ENCODE results near the gene CD180.

Gene CD180

DNA sequence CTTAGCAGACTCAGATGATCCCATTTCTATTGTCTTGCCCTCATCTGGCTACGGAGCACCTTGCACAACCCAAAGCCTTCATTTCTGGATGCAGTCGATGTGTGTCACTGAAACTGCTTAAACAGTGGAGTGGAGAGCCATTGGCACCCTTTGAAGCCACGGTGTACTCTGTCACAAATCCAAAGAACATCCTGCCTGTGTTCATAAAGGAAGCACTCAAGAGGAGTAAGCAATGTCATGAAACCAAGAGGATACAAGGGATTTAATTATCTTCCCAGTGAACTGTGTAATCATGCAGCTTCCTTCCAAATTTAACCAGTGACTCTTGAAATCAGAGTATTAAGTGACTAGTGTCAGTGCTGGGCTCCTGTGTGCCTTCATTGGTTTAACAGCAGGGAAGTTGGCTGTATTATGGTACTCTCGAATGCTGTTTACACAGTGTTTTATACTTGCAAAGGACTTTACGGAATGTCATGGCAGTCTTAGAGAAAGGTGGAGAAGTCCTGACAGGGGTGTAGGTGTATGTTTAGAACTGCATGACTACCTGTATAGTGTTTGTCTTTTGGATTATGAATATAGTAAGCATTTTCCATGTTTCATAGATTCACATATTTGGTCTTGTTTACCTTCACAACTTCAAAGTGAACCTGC, 41.9 kb downstream of the CD180 start:
- H3K36me3 Mint-ChIP-seq (ENCODE audit: low read depth), result no peaks in the 10 kb centered on the region
- no peak overlapping the region for H3K4me3 Mint-ChIP-seq
- H3K27ac Mint-ChIP-seq, result no peak overlapping the region
- H3K27me3 Mint-ChIP-seq, result no peaks in the 10 kb centered on the region
- H3K4me1 Mint-ChIP-seq (ENCODE audit: low read depth), result peaks cover 15% of the 10 kb centered on the region
- intact Hi-C loops (cut with micrococcal nuclease), result loop anchor here (5.0 kb wide), 1 partner anchor 342 kb away; no protein-coding TSS in a partner anchor
- H3K9me3 Mint-ChIP-seq, result no peaks in the 10 kb centered on the region

DNA sequence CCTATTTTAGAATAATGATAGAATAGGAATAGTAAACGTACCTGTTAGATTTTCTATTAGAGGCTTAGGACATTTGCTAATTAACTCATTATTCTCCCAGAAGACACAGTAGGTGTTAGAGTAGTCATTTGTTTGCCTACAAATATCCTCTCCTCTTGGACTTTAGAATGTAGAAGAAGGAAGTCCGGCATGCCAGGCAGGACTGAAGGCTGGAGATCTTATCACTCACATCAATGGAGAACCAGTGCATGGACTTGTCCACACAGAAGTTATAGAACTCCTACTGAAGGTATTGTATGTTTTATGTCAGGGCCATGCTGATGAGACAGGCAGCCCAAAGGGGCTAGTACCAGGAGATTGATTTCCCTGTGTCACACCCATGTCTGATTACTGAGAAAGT, 43.3 kb downstream of the CD180 start:
- H3K27ac Mint-ChIP-seq, result no peak overlapping the region
- H3K4me3 Mint-ChIP-seq, result no peak overlapping the region
- intact Hi-C loops (cut with micrococcal nuclease), result loop anchor here (5.0 kb wide), 1 partner anchor 341 kb away; no protein-coding TSS in a partner anchor
- H3K4me1 Mint-ChIP-seq (ENCODE audit: low read depth), result peaks cover 6% of the 10 kb centered on the region
- H3K27me3 Mint-ChIP-seq, result no peaks in the 10 kb centered on the region
- no peaks in the 10 kb centered on the region for H3K9me3 Mint-ChIP-seq
- no peaks in the 10 kb centered on the region for H3K36me3 Mint-ChIP-seq (ENCODE audit: low read depth)

DNA sequence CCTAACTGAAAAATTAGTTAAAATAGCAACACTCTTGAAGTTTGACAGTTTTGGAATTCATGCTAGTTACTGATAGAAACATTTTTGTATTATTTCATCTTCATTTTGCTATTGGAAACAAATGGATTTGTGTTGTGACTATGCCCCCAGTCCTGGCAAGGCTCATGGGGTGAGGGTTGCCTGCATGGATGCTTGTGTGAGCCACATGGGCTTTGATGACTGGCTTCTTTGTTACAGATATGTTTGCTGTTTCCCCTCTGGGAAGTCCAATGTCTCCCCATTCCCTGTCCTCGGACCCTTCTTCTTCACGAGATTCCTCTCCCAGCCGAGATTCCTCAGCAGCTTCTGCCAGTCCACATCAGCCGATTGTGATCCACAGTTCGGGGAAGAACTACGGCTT, 44.2 kb downstream of the CD180 start:
- Mint-ChIP-seq H3K4me1 (ENCODE audit: low read depth) (peaks cover 5% of the 10 kb centered on the region), H3K4me3 (no peak overlapping the region), H3K36me3 (ENCODE audit: low read depth) (no peaks in the 10 kb centered on the region), H3K27ac (no peak overlapping the region), H3K9me3 (no peaks in the 10 kb centered on the region), H3K27me3 (no peaks in the 10 kb centered on the region)
- intact Hi-C loops (cut with micrococcal nuclease), result loop anchor here (5.0 kb wide), 1 partner anchor 340 kb away; no protein-coding TSS in a partner anchor

DNA sequence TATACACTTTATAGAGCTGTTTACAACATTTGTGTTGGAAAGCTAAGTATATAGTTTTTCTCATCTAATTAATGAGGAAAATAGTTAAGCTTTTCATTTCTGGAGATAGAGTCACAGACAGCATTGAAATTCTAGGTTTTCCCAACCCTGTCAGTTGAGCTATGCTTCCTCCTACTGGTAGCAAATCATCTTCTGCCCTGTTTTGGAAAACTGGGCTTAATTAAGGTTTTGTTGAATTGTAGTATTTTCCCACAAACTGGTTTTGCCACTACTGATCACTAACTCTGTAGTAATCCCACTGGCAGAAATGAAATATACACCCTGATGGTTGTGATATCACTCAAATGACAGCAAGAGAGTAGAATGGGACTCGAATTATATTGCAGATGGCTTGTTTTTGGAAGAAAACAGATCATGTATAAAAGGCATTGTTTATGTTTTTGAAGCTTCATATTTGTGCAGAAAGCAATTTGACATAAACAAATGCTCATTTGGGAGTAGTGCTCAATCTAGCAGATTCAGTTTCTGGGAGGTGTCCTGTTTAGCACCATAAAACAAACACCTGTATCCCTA, 46.6 kb downstream of the CD180 start:
- intact Hi-C loops (cut with micrococcal nuclease), result loop anchor here (5.0 kb wide), 1 partner anchor 338 kb away; no protein-coding TSS in a partner anchor
- no peaks in the 10 kb centered on the region for H3K9me3 Mint-ChIP-seq
- H3K4me3 Mint-ChIP-seq, result no peak overlapping the region
- H3K4me1 Mint-ChIP-seq (ENCODE audit: low read depth), result no peaks in the 10 kb centered on the region
- no peaks in the 10 kb centered on the region for H3K27me3 Mint-ChIP-seq
- no peak overlapping the region for H3K27ac Mint-ChIP-seq
- H3K36me3 Mint-ChIP-seq (ENCODE audit: low read depth), result no peaks in the 10 kb centered on the region

DNA sequence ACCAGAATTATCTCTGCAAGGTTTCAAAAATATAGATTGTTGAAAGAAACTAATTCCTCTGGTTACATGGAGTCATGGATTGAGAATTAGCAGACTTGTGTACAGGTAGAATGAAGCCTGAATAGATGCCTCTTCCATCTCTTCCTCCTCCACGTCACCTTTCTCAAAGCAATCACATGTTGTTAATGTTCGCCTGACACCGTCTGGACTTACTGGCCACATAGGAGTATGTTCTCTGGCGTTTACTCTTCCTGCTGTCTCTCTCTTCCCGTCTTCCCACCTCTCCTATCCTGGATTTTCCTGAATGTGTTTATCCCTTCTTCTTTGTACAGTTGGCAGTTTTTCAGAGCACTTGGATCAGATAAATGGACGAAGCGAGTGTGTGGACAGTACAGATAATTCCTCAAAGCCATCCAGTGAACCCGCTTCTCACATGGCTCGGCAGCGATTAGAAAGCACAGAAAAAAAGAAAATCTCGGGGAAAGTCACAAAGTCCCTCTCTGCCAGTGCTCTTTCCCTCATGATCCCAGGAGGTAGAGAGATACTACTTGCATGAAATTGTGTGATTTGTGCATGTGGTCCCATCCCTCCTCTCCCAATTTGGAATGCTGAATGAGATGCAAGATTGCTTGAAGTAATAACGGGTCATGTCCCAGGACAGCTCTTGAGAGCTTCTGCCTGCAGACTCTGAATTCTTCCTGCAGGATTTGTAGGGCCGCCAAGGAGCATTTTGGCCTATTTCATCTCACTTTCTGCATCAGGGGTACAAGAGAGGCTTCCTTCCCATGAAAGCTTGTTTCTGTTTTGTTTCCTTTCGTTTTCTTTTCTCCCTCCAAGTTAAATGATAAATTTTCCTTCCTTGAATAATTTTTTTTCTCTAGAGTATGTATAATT, 47.3 kb downstream of the CD180 start:
- H3K27me3 Mint-ChIP-seq, result no peaks in the 10 kb centered on the region
- intact Hi-C loops (cut with micrococcal nuclease), result no loop called here
- no peak overlapping the region for H3K27ac Mint-ChIP-seq
- H3K36me3 Mint-ChIP-seq (ENCODE audit: low read depth), result no peaks in the 10 kb centered on the region
- no peaks in the 10 kb centered on the region for H3K9me3 Mint-ChIP-seq
- no peaks in the 10 kb centered on the region for H3K4me1 Mint-ChIP-seq (ENCODE audit: low read depth)
- H3K4me3 Mint-ChIP-seq, result no peak overlapping the region

DNA sequence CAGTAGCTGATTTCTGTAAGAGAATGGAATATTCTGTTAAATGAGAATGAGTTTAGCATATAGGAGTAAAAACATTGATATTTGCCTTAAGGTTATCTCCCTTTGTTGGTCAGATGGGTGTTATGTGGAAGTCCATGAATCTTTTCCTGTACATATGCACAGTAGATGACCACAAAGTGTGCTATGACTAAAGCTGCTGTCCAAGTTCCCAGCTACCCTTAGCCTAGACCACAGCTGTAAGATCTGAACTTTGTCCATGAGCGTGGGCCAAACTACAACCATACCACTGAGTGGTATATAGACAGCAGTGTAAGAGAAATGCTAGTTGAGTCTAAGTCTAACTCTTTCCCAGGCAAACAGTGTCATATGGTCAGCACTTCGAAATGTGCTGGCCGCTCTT, 48.8 kb downstream of the CD180 start:
- H3K27me3 Mint-ChIP-seq, result no peaks in the 10 kb centered on the region
- no peaks in the 10 kb centered on the region for H3K4me1 Mint-ChIP-seq (ENCODE audit: low read depth)
- no peak overlapping the region for H3K4me3 Mint-ChIP-seq
- no peaks in the 10 kb centered on the region for H3K9me3 Mint-ChIP-seq
- intact Hi-C loops (cut with micrococcal nuclease), result loop anchor here (2.0 kb wide), 1 partner anchor 159 kb away; no protein-coding TSS in a partner anchor
- no peak overlapping the region for H3K27ac Mint-ChIP-seq
- H3K36me3 Mint-ChIP-seq (ENCODE audit: low read depth), result no peaks in the 10 kb centered on the region

DNA sequence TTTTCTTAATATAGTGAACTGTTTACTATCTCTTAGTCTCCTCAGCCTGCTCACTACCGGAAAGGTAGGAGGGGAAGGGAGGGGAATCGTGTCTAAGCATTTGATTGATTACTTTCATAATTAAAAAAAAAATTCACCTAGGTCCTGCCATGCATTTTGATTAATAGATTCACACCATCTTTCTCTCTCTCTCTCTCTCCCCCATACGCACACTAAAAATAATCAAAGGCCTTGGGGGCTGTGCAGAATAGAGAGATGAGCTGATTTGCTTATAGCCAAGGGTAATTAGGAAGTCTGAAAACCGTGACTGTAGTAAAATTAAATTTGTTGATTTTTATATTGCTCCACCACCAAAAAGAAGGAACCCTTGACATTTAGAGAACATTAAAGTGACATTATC, 49.6 kb downstream of the CD180 start:
- Mint-ChIP-seq H3K27me3 (no peaks in the 10 kb centered on the region), H3K4me3 (no peak overlapping the region), H3K36me3 (ENCODE audit: low read depth) (no peaks in the 10 kb centered on the region), H3K4me1 (ENCODE audit: low read depth) (no peaks in the 10 kb centered on the region), H3K9me3 (no peaks in the 10 kb centered on the region), H3K27ac (no peak overlapping the region)
- intact Hi-C loops (cut with micrococcal nuclease), result loop anchor here (2.0 kb wide), 1 partner anchor 158 kb away; no protein-coding TSS in a partner anchor

DNA sequence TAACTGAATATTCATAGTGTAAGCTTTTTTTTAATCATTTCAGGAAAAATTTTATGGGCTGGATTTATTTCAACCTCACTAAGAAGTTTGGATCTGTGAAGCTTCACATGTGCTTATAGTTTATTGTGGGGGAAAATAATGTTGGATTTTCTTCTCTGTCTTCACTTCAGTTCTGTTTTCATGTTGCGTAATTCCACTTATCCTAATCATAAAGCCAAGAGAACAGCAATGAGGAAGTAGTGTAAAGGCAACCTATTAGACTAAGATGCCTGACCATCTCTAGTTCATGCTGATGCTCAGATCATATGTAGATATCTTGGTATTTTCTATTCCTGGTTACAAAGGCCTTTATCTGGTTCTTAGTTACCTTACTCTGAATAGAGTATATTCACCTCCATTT, 50.0 kb downstream of the CD180 start:
- no peaks in the 10 kb centered on the region for H3K36me3 Mint-ChIP-seq (ENCODE audit: low read depth)
- intact Hi-C loops (cut with micrococcal nuclease), result loop anchor here (2.0 kb wide), 1 partner anchor 158 kb away; no protein-coding TSS in a partner anchor
- H3K4me1 Mint-ChIP-seq (ENCODE audit: low read depth), result no peaks in the 10 kb centered on the region
- H3K27me3 Mint-ChIP-seq, result no peaks in the 10 kb centered on the region
- H3K9me3 Mint-ChIP-seq, result no peaks in the 10 kb centered on the region
- no peak overlapping the region for H3K27ac Mint-ChIP-seq
- H3K4me3 Mint-ChIP-seq, result no peak overlapping the region

DNA sequence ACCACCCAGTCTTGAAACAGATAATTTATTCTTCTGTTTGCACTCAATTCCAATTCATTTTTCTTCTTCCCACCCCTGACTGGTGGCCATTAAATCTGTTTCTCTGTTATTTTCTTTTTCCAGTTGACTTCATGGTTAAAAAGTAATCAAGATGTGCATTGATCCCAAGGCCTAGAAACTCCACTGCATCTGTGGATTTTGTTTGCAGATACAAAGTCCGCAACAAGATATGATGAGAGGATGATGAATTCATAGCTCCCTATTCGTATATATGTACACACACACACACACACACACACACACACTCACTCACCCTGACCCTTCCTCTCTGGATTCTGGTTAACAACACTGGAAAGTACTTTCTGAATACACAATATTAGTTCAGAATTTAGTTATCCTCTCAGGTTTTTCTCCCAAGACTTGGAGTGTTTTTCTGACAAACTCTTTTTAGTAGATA, 52.4 kb downstream of the CD180 start:
- intact Hi-C loops (cut with micrococcal nuclease), result no loop called here
- Mint-ChIP-seq H3K4me1 (ENCODE audit: low read depth) (no peaks in the 10 kb centered on the region), H3K27ac (no peak overlapping the region), H3K27me3 (no peaks in the 10 kb centered on the region), H3K4me3 (no peak overlapping the region), H3K36me3 (ENCODE audit: low read depth) (no peaks in the 10 kb centered on the region), H3K9me3 (no peaks in the 10 kb centered on the region)

DNA sequence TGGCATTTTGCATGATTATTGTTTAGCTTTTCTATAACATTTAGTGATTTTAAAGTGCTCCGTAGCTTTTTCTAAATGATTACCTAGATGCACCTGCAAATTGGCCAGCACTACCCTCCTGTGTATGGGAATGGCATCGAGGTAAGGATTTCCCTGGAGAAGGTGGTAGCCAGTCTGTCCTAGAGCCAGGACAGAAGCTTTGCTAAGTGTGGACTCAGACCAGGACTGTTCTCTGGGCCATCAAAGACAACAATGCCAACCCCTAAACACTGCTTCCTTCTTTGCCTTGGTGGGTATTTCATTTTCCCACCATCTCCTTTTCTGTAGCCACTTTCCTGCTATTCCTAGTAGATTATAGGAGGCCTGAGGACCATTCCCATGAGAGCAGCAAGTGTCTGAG, 53.0 kb downstream of the CD180 start:
- H3K4me3 Mint-ChIP-seq, result no peak overlapping the region
- no peaks in the 10 kb centered on the region for H3K36me3 Mint-ChIP-seq (ENCODE audit: low read depth)
- intact Hi-C loops (cut with micrococcal nuclease), result no loop called here
- H3K27ac Mint-ChIP-seq, result no peak overlapping the region
- H3K27me3 Mint-ChIP-seq, result no peaks in the 10 kb centered on the region
- H3K4me1 Mint-ChIP-seq (ENCODE audit: low read depth), result no peaks in the 10 kb centered on the region
- H3K9me3 Mint-ChIP-seq, result no peaks in the 10 kb centered on the region

DNA sequence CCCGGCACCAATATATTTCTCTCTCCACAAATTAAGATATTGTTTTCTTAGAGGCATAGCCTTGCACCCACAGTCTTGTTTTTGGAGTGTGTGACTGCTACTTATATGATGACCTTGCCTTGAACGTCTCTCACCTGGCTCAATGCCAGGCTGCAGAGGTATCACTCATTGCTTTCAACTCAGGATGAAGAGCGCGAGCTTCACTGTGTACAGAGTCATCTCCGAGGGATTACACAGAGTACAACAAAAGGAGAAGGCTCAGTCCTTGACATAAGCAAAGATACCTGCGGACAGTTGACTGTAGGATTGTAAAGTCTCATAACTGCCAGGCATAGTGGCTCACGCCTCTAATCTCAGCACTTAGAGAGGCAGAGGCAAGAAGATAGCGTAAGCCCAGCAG, 53.8 kb downstream of the CD180 start:
- intact Hi-C loops (cut with micrococcal nuclease), result no loop called here
- no peaks in the 10 kb centered on the region for H3K4me1 Mint-ChIP-seq (ENCODE audit: low read depth)
- no peaks in the 10 kb centered on the region for H3K9me3 Mint-ChIP-seq
- H3K36me3 Mint-ChIP-seq (ENCODE audit: low read depth), result no peaks in the 10 kb centered on the region
- H3K27ac Mint-ChIP-seq, result no peak overlapping the region
- no peak overlapping the region for H3K4me3 Mint-ChIP-seq
- H3K27me3 Mint-ChIP-seq, result no peaks in the 10 kb centered on the region

DNA sequence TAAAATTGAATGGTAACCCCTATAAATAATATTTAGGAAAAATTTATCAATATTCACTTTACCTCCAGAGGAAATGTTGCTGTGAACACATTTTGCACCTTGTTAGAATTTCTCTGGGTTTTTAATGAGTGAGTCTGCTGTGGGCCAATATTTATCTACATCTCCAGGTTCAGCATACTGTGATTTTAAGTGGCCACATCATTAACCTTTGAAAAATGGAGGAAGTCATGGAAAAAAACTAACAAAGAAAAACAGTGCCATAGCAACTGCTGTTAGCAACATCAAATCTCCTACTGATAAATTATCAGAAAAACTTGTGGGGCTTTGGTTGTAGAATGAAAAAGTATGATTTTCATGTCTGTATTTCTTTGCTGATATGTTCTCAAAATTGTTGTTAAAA, 55.0 kb downstream of the CD180 start:
- no peak overlapping the region for H3K4me3 Mint-ChIP-seq
- H3K36me3 Mint-ChIP-seq (ENCODE audit: low read depth), result no peaks in the 10 kb centered on the region
- intact Hi-C loops (cut with micrococcal nuclease), result no loop called here
- H3K4me1 Mint-ChIP-seq (ENCODE audit: low read depth), result no peaks in the 10 kb centered on the region
- no peaks in the 10 kb centered on the region for H3K27me3 Mint-ChIP-seq
- no peaks in the 10 kb centered on the region for H3K9me3 Mint-ChIP-seq
- H3K27ac Mint-ChIP-seq, result no peak overlapping the region

DNA sequence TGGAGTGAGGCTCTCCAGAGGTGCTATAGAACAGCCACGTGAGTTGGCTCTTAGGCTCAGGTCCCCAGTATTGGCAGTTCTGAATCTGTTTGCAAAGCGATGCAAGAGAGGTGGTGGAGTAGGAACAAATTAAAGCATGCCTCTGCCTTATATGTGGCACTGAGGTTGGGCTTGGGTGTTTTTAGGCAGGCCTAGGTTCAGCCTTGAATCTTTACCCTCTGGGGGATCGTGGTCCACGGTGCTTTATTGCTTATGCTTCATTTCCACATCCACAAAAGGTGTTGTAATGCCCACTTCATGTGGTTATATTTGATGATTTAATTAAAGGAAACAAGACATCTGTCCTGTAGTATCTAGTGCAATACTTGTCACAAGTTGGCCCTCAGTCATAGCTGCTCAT, 56.2 kb downstream of the CD180 start:
- H3K36me3 Mint-ChIP-seq (ENCODE audit: low read depth), result no peaks in the 10 kb centered on the region
- no peaks in the 10 kb centered on the region for H3K27me3 Mint-ChIP-seq
- no peak overlapping the region for H3K27ac Mint-ChIP-seq
- intact Hi-C loops (cut with micrococcal nuclease), result no loop called here
- no peaks in the 10 kb centered on the region for H3K9me3 Mint-ChIP-seq
- H3K4me3 Mint-ChIP-seq, result no peak overlapping the region
- no peaks in the 10 kb centered on the region for H3K4me1 Mint-ChIP-seq (ENCODE audit: low read depth)

DNA sequence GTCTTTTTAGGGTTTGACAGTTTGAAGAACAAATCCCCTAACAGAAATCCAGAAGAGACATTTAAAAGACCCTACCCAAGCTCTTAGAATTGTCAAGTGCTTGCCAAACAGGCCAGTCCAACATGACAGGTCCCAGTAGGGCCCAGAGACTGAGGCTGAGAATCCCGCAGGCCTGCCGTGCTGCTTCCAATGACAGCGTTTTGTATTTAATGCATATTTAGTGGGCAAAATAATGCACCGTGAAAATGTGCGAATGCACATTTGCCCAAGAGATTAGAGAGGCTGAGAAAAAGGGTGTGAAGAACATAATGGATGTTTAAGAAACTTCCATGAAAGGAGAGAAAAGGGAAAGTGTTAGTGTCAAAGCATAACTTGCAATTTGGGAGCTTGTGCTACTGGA, 57.6 kb downstream of the CD180 start:
- no peaks in the 10 kb centered on the region for H3K36me3 Mint-ChIP-seq (ENCODE audit: low read depth)

More for the DNA sequence above, 57.6 kb downstream of the CD180 start:
- H3K4me3 Mint-ChIP-seq, result no peak overlapping the region
- no peak overlapping the region for H3K27ac Mint-ChIP-seq
- intact Hi-C loops (cut with micrococcal nuclease), result no loop called here
- H3K4me1 Mint-ChIP-seq (ENCODE audit: low read depth), result no peaks in the 10 kb centered on the region
- H3K27me3 Mint-ChIP-seq, result no peaks in the 10 kb centered on the region
- H3K9me3 Mint-ChIP-seq, result no peaks in the 10 kb centered on the region
